WERI-Rb-1 (cell line): ENCODE measurements around the gene CFAP43.
"Not testable (repeated sequence)": the region's sequence is repeated elsewhere in the genome, so short reads cannot be mapped to it uniquely, and the experiment has no call there.

Experiments
- DNase-seq: peaks from one replicate; pipeline ENCODE4 v3.0.0-alpha.2; 2020
- H3K27ac ChIP-seq: fragments of 250-450 bp; sonication (Bioruptor Pico); 2 replicates; pipeline ENCODE4 v1.5.1; 2020; ENCODE audit warnings: mild to moderate bottlenecking, moderate library complexity
- H3K27me3 ChIP-seq: fragments of 250-450 bp; sonication (Bioruptor Pico); 2 replicates; pipeline ENCODE4 v1.5.1; 2021; ENCODE audit warnings: mild to moderate bottlenecking, low read depth, moderate library complexity; ENCODE audit not compliant: insufficient read depth, severe bottlenecking
- H3K36me3 ChIP-seq: fragments of 250-450 bp; sonication (Bioruptor Pico); 2 replicates; pipeline ENCODE4 v1.5.1; 2020; ENCODE audit warnings: mild to moderate bottlenecking, moderate library complexity
- H3K4me3 ChIP-seq: 2 replicates; pipeline ENCODE4 v1.5.1; 2011; ENCODE audit warnings: low read depth, mild to moderate bottlenecking, control low read depth, low read length
- H3K9me3 ChIP-seq: fragments of 250-450 bp; sonication (Bioruptor Pico); 2 replicates; pipeline ENCODE4 v1.5.1; 2021; ENCODE audit warnings: mild to moderate bottlenecking, moderate library complexity; ENCODE audit not compliant: severe bottlenecking
- CTCF ChIP-seq: IDR thresholded peaks from 2 replicates; pipeline ENCODE4 v1.5.1; 2011; ENCODE audit warnings: low read depth, mild to moderate bottlenecking, control low read depth, inconsistent platforms, low read length

The CFAP43 gene

DNA sequence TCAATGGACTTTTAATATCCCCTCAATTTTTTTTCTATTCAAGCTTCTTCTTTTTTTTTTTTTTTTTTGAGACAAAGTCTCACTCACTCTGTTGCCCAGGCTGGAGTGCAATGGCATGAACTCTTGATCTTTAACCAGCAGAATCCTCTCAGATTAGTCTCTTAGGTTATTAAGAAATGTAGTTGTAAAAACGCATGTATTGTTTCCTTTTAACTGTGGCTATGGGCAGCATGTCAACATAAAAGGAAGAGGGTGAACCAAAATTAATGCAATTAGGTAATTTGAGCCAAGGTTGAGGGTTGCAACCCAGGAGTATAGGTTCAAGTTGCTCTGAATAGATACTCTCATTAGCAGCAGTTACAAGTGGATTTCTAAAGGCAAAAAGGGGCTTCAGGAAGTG, 18.2 kb upstream of the CFAP43 start:
- TF ChIP-seq CTCF: no peak
- Histone ChIP-seq H3K27me3 (no peaks in the 10 kb centered on the region), H3K36me3 (no peaks in the 10 kb centered on the region), H3K27ac (no peak overlapping the region), H3K9me3 (no peaks in the 10 kb centered on the region), H3K4me3 (no peak overlapping the region)
- DNase-seq: no peak

GRCh38 chr10:104248931-104249330, 16.8 kb upstream of the CFAP43 start:
- not testable (repeated sequence) for H3K9me3 ChIP-seq

DNA sequence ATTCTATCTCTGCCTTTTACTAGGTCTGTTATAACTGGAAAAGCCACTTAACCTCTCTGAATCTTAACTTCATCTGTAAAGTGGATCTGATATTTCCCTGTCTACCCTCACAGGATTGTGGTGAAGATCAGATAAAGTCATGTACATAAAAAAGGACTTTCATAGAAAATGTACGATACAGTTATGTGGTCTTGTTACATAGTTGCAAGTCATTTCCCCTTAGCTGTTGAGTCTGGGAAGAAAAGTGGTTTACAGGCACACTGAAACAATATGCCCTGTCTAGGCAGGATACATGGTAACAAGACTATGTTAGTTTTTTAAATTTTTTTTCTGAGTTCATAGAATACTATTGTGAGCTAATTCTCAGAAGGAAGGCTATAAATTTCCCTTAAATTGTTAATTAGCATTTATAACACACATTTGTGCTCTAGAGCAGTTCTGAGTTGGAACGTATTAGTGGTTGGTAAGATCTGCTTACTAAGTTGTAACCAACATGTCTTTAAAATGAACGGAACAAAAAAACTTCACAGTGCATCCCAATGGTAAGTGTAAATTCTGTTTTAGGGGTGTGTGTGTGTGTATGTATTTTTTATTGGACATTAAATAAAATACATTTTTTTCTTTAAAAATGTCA, 15.5 kb upstream of the CFAP43 start:
- TF ChIP-seq CTCF: no peak
- no peak overlapping the region for H3K27ac ChIP-seq
- H3K27me3 ChIP-seq: no peaks in the 10 kb centered on the region
- H3K9me3 ChIP-seq: no peaks in the 10 kb centered on the region
- H3K36me3 ChIP-seq: no peaks in the 10 kb centered on the region
- DNase-seq: no peak
- H3K4me3 ChIP-seq: no peak overlapping the region

More at GRCh38 chr10:104248931-104249330, 16.8 kb upstream of the CFAP43 start:
- H3K27me3 ChIP-seq, DNase-seq, H3K36me3 ChIP-seq, H3K4me3 ChIP-seq, H3K27ac ChIP-seq: not testable (repeated sequence)

- Histone ChIP-seq H3K9me3 (no peaks in the 10 kb centered on the region), H3K27ac (no peak overlapping the region), H3K27me3 (no peaks in the 10 kb centered on the region), H3K36me3 (no peaks in the 10 kb centered on the region), H3K4me3 (no peak overlapping the region)
- TF ChIP-seq CTCF: no peak
- no peak for DNase-seq
Observed at GRCh38 chr10:104246976-104247375, 14.8 kb upstream of the CFAP43 start.

- Histone ChIP-seq H3K36me3 (no peaks in the 10 kb centered on the region), H3K4me3 (no peak overlapping the region), H3K27me3 (no peaks in the 10 kb centered on the region), H3K27ac (no peak overlapping the region), H3K9me3 (no peaks in the 10 kb centered on the region)
- DNase-seq: no peak
- no peak for TF ChIP-seq CTCF
Observed at GRCh38 chr10:104245066-104245632, 13.0 kb upstream of the CFAP43 start.

- no peak for DNase-seq
- H3K27me3 ChIP-seq: no peaks in the 10 kb centered on the region
- H3K36me3 ChIP-seq: no peaks in the 10 kb centered on the region
- no peak for TF ChIP-seq CTCF
- no peak overlapping the region for H3K4me3 ChIP-seq
- no peaks in the 10 kb centered on the region for H3K9me3 ChIP-seq
- H3K27ac ChIP-seq: no peak overlapping the region
Observed at GRCh38 chr10:104243512-104243911, 11.3 kb upstream of the CFAP43 start.

DNA sequence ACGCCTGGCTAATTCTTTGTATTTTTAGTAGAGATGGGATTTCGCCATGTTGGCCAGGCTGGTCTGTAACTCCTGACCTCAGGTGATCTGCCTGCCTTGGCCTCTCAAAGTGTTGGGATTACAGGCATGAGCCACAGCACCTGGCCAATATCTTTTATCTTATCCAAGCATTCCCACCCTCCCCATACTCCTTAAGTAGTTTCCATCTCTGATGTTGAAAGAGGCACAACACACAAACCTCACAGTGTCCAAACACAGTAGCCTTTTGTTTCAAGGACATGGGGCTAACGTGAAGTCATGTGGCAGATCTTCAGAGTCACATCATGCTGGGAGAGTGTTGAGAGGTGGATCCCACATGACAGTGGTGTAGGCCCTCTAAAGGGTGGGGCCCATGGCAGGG, 10.8 kb upstream of the CFAP43 start:
- not testable (repeated sequence) for H3K36me3 ChIP-seq, H3K4me3 ChIP-seq, H3K9me3 ChIP-seq, H3K27me3 ChIP-seq, DNase-seq, H3K27ac ChIP-seq
